Measurements from ENCODE around the gene KLHL29.

Gene KLHL29

GRCh38 chr2:23494286-23494685, 109.3 kb downstream of the KLHL29 start:
- no peak for DNase-seq (ENCODE audit: low read depth)

DNA sequence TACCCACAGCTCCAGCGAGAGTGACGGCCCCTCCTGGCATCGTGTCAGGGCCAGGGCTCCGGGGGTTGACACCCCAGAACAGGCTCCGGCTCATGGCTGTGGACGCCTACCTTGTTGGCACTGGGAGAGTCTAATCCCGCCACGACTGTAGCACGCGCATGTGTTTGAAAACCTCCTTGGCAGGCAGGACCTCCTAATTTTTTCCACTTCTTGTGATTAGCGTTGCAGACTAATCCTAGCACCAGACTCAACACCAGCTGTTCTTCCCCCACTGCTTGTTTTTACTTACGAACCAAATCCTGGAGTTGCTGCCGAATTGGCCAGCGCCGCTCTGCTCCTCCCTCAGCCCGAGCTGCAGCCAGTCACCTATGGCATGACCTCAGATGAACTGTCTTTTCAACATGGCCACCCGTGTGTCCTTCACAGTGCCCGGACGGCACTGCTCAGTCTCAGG, 110.7 kb downstream of the KLHL29 start:
- DNase-seq (ENCODE audit: low read depth): no peak

DNA sequence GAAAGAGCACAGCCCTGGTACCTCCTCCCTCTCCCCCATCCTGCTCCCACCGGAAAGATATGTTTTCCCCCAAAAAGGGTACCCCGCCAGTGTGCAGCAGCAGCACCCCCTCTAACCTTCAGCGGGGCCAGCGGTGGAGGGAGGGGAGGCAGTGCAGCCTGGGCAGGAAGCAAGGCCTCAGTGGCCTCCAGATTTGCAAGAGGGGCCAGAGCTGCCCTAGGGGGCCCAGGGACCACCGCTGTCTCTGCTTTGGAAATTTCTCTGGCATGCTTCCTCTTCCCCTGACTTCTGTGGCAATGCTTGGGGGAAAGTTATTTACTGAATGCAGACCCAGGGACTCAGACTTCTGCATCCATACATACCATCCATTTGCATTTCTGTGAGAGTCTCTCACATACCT, 111.5 kb downstream of the KLHL29 start:
- DNase-seq (ENCODE audit: low read depth): no peak

- no peak for DNase-seq (ENCODE audit: low read depth)
Measured at GRCh38 chr2:23497063-23497462, 112.1 kb downstream of the KLHL29 start.

DNA sequence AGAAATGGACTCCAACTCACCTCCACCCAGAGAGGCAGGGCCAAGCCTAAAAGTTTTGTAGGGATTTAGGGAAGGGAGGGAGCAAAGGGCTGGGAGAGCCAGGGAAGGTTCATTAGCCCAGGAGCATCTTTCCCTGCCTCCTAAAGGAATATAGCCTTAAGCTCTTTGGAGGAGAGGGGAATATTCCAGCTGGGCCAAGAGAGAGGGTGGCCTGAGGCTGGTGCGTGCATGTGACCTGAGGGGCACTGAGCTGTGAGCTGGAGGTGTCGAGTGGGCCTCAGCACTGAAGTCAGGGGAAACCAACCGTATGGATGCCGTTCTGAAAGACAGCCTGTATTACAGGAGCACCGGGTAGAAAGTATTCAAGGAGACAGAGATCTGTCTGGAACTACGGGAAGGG, 112.6 kb downstream of the KLHL29 start:
- no peak for DNase-seq (ENCODE audit: low read depth)

DNA sequence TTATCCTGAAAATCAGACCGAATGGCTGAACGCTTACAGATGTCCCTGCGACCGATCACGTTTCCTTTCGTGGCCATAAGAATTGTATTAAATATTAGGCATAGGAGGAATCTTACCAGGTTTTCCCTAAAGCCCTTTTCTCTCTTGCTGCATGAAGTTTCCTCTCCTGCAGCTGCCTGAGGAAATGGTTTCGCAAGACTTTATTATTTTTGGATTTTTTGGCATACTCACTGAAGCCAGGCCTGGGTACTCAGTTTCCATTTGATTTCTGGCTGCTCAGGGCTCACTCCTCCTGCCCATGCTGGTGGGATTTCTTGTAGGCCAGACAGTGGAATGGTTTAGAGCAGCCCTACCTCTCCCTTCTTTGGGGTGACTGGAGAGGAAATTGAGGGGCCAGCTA, 114.0 kb downstream of the KLHL29 start:
- DNase-seq (ENCODE audit: low read depth): no peak

DNA sequence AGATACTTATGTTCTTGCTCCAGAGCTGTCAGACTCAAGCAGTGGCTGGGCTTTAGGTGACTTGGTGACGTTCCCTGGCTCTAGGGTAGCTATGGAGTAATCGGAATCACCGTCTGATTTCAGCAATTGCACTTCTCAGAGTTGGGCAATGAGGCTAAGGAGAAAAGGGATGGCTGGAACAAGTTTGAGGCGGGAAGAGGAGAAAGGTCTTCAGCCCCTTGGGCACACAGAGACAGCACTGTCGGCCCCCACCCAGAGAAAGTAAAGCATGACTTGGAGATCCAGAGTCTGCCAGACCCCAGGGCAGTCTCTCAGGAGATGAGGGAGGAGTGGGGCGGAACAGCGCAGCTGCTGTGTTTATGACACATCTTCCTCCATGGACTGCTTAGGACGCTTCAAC, 114.5 kb downstream of the KLHL29 start:
- DNase-seq (ENCODE audit: low read depth): no peak

GRCh38 chr2:23500836-23501235, 115.9 kb downstream of the KLHL29 start:
- no peak for DNase-seq (ENCODE audit: low read depth)

GRCh38 chr2:23502096-23502495, 117.1 kb downstream of the KLHL29 start:
- DNase-seq (ENCODE audit: low read depth): no peak

- no peak for DNase-seq (ENCODE audit: low read depth)
Measured at GRCh38 chr2:23503097-23503496, 118.1 kb downstream of the KLHL29 start.

DNA sequence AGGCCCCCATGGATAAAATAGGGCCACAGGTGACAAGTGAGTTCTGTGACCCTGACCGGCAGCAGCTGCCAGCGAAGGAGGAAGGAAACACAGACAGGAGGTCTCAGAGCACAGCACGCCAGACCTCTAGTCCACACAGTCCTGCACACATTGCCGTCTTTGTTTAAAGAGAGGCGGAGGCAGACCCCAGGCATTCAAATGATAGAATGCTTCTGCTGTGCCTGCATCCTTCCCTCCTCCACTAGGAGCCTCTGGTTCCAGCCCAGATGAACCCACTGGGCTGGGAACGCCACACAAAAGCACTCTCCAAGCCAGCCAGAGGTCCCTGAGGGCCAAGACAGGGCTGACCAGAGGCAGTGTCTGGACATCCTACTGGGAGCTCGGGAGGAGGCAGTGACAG, 118.7 kb downstream of the KLHL29 start:
- DNase-seq (ENCODE audit: low read depth): no peak

DNA sequence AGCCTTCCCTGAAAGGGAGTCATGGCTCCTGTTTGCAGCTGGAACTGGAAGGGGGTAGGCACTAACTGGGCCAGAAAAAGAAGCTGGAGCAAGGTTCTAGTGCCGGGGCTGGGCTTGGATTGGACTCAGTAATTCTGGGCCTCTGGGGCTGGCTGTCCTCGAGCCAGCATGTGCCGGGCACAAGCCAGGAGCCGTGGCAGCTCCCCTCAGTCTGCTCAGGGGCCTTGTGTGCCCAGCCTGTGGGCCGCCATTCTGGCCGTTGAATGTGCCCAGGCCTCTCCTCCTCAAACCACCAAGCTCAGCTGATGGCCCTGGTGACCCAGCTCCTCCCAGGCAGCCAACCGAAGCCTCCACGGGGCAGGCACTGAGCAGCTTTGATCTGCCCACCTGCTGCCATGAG, 119.6 kb downstream of the KLHL29 start:
- no peak for DNase-seq (ENCODE audit: low read depth)

DNA sequence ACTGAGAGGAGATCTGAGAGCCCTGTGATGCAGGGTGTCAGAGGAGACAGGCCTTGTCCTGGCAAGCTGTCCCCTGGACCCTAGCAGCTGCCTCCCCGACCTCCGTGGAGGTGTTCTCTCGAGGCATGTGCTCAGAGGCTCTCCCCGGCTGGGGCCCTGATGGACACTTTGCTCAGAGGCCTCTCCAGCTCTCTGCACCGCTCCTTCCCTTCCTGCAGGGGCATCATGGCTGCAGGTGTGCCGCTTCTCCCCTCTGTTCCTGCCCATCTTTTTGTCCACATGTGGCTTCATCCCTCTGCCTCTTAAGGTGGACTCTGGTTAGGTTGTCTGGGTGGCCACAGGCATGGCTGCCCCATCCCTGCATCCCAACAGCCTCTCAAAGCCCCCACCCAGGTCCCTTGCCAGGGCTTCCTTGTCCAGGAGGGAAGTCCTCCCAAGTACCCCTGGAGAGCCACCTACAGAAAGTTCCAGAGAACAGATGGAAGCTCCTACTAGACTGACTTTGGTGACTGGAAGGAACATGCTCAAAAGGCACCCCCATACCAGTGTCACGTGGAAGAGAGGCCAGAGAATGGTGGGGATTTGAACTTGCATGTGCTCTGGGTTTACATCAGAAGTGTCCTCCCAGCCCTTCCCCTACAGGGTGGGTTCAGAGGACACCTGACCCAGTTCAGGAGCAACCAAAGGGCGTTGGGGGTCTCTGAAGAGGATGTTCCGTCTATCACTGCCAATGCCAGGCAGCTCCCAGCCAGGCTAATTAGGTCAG, 120.4 kb downstream of the KLHL29 start:
- no peak for DNase-seq (ENCODE audit: low read depth)

- no peak for DNase-seq (ENCODE audit: low read depth)
Measured at GRCh38 chr2:23505984-23506380, 121.0 kb downstream of the KLHL29 start.

DNA sequence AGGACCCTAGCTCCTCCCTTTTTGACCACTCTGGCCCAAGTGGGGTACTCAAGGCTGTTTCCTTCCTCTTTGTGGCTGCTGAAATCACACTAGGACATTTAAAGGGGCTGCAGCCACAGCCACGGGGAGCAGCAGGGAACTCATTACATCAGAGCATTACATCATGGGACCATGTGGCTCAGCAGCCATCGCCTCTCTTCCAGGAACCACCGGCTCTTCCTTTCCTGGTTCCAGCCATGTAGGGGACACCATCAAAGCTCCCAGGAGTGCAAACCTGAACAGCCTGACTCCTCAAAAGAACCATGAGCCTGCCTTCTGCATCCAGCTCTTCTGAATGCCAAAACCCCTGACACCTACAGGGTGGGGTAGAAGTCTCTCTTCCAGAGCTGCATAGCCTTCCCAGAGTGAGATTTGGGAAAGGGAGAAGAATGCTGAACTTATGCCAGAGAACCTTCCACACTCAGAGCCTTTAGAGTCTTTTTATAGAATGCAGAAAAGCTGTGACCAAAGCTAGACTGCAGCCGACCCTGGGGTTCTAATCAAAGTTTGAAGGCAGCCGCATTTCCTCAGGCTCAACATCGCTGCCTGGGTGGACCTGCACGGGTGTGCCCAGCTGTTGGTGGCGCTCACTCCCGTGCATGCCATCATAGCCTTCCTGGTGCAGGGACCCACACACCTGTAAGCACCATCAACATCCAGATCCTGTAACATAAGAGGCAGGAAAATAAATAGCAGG, 121.7 kb downstream of the KLHL29 start:
- no peak for DNase-seq (ENCODE audit: low read depth)

GRCh38 chr2:23507267-23508065, 122.5 kb downstream of the KLHL29 start:
- no peak for DNase-seq (ENCODE audit: low read depth)

GRCh38 chr2:23508066-23508390, 123.0 kb downstream of the KLHL29 start:
- no peak for DNase-seq (ENCODE audit: low read depth)

GRCh38 chr2:23509103-23509502, 124.1 kb downstream of the KLHL29 start:
- DNase-seq (ENCODE audit: low read depth): no peak

GRCh38 chr2:23509596-23510292, 124.8 kb downstream of the KLHL29 start:
- no peak for DNase-seq (ENCODE audit: low read depth)

GRCh38 chr2:23510471-23510870, 125.5 kb downstream of the KLHL29 start:
- DNase-seq (ENCODE audit: low read depth): no peak

GRCh38 chr2:23512778-23513177, 127.8 kb downstream of the KLHL29 start:
- no peak for DNase-seq (ENCODE audit: low read depth)

GRCh38 chr2:23513245-23513871, 128.4 kb downstream of the KLHL29 start:
- DNase-seq (ENCODE audit: low read depth): no peak
